Measurements from ENCODE around the gene ZDHHC14. TPM values are rescaled to one million over a fixed set of nuclear protein-coding genes. Genes with fewer than 3 reads are reported as not detected.
"Not testable (repeated sequence)": the region's sequence is repeated elsewhere in the genome, so short reads cannot be mapped to it uniquely, and the experiment has no call there.

ZDHHC14 gene
- total RNA-seq, 2 experiments from 2014 or later, result 7.8 to 9.8 TPM

- ChIA-PET POLR2A (no interaction called here), CTCF (no interaction called here)
- Mint-ChIP-seq H3K36me3 (ENCODE audit: low read depth) (no peaks in the 10 kb centered on the region), H3K9me3 (no peaks in the 10 kb centered on the region), H3K4me3 (no peak overlapping the region), H3K27ac (no peak overlapping the region), H3K27me3 (no peaks in the 10 kb centered on the region), H3K4me1 (no peaks in the 10 kb centered on the region)
- DNase-seq, result no peak
Measured at GRCh38 chr6:157684620-157685299, 303.8 kb downstream of the ZDHHC14 start.

GRCh38 chr6:157685596-157686280 lies 304.7 kb downstream of the ZDHHC14 start:
- peaks cover 3% of the 10 kb centered on the region for H3K27me3 Mint-ChIP-seq
- no peaks in the 10 kb centered on the region for H3K36me3 Mint-ChIP-seq (ENCODE audit: low read depth)
- no peak for DNase-seq
- CTCF ChIA-PET, result interaction anchor here (1.1 kb wide), 1 partner anchor 9 kb away, joined by 3 read pairs; no protein-coding TSS in a partner anchor
- no peak overlapping the region for H3K27ac Mint-ChIP-seq
- H3K9me3 Mint-ChIP-seq, result no peaks in the 10 kb centered on the region
- no peaks in the 10 kb centered on the region for H3K4me1 Mint-ChIP-seq
- no peak overlapping the region for H3K4me3 Mint-ChIP-seq
- POLR2A ChIA-PET, result no interaction called here

GRCh38 chr6:157688275-157688959 lies 307.4 kb downstream of the ZDHHC14 start:
- Mint-ChIP-seq H3K27me3 (peaks cover 3% of the 10 kb centered on the region), H3K4me3 (no peak overlapping the region), H3K9me3 (no peaks in the 10 kb centered on the region), H3K36me3 (ENCODE audit: low read depth) (no peaks in the 10 kb centered on the region), H3K27ac (no peak overlapping the region), H3K4me1 (no peaks in the 10 kb centered on the region)
- CTCF ChIA-PET, result interaction anchor here (1.4 kb wide), 1 partner anchor 18 kb away, joined by 3 read pairs; no protein-coding TSS in a partner anchor
- DNase-seq, result no peak
- POLR2A ChIA-PET, result no interaction called here

- peaks cover 3% of the 10 kb centered on the region for H3K27me3 Mint-ChIP-seq
- H3K9me3 Mint-ChIP-seq, result no peaks in the 10 kb centered on the region
- H3K4me3 Mint-ChIP-seq, result no peak overlapping the region
- H3K27ac Mint-ChIP-seq, result no peak overlapping the region
- no peaks in the 10 kb centered on the region for H3K36me3 Mint-ChIP-seq (ENCODE audit: low read depth)
- ChIA-PET POLR2A (no interaction called here), CTCF (interaction anchor here (1.0 to 1.4 kb wide), 2 partner anchors 19 to 258 kb away, joined by 3 read pairs; no protein-coding TSS in a partner anchor)
- H3K4me1 Mint-ChIP-seq, result no peaks in the 10 kb centered on the region
- DNase-seq, result no peak
Measured at GRCh38 chr6:157688960-157689599, 308.1 kb downstream of the ZDHHC14 start.

- DNase-seq, result no peak
- Mint-ChIP-seq H3K27me3 (peaks cover 3% of the 10 kb centered on the region), H3K36me3 (ENCODE audit: low read depth) (no peaks in the 10 kb centered on the region), H3K9me3 (no peaks in the 10 kb centered on the region), H3K4me3 (no peak overlapping the region), H3K4me1 (no peaks in the 10 kb centered on the region), H3K27ac (no peak overlapping the region)
- POLR2A ChIA-PET, result no interaction called here
- CTCF ChIA-PET, result interaction anchor here (0.6 to 1.0 kb wide), 3 partner anchors 67 to 335 kb away, joined by 3 to 4 read pairs (median 3); no protein-coding TSS in a partner anchor
Measured at GRCh38 chr6:157689875-157690274, 308.9 kb downstream of the ZDHHC14 start.

GRCh38 chr6:157690441-157691210 lies 309.6 kb downstream of the ZDHHC14 start:
- H3K4me1 Mint-ChIP-seq, result no peaks in the 10 kb centered on the region
- H3K27ac Mint-ChIP-seq, result no peak overlapping the region
- POLR2A ChIA-PET, result no interaction called here
- H3K36me3 Mint-ChIP-seq (ENCODE audit: low read depth), result no peaks in the 10 kb centered on the region
- H3K9me3 Mint-ChIP-seq, result no peaks in the 10 kb centered on the region
- peaks cover 3% of the 10 kb centered on the region for H3K27me3 Mint-ChIP-seq
- H3K4me3 Mint-ChIP-seq, result no peak overlapping the region
- CTCF ChIA-PET, result interaction anchor here (0.6 kb wide), 2 partner anchors 68 to 336 kb away, joined by 3 to 4 read pairs; no protein-coding TSS in a partner anchor
- no peak for DNase-seq

GRCh38 chr6:157691621-157692020 lies 310.6 kb downstream of the ZDHHC14 start:
- H3K27me3 Mint-ChIP-seq; H3K4me3 Mint-ChIP-seq; H3K9me3 Mint-ChIP-seq; CTCF ChIA-PET; H3K4me1 Mint-ChIP-seq; POLR2A ChIA-PET; H3K27ac Mint-ChIP-seq; H3K36me3 Mint-ChIP-seq (ENCODE audit: low read depth); DNase-seq: not testable (repeated sequence)

- H3K9me3 Mint-ChIP-seq, result peaks cover 6% of the 10 kb centered on the region
- no peak for DNase-seq
- H3K4me3 Mint-ChIP-seq, result no peak overlapping the region
- ChIA-PET POLR2A (no interaction called here), CTCF (interaction anchor here (0.6 kb wide), 1 partner anchor 276 kb away, joined by 4 read pairs; no protein-coding TSS in a partner anchor)
- no peaks in the 10 kb centered on the region for H3K36me3 Mint-ChIP-seq (ENCODE audit: low read depth)
- no peak overlapping the region for H3K27ac Mint-ChIP-seq
- peaks cover 4% of the 10 kb centered on the region for H3K27me3 Mint-ChIP-seq
- no peaks in the 10 kb centered on the region for H3K4me1 Mint-ChIP-seq
Measured at GRCh38 chr6:157693867-157694266, 312.9 kb downstream of the ZDHHC14 start.

GRCh38 chr6:157695301-157696040 lies 314.5 kb downstream of the ZDHHC14 start:
- ChIA-PET POLR2A (no interaction called here), CTCF (no interaction called here)
- H3K27me3 Mint-ChIP-seq, result peaks cover 1% of the 10 kb centered on the region
- no peaks in the 10 kb centered on the region for H3K4me1 Mint-ChIP-seq
- no peak overlapping the region for H3K4me3 Mint-ChIP-seq
- H3K36me3 Mint-ChIP-seq (ENCODE audit: low read depth), result no peaks in the 10 kb centered on the region
- H3K9me3 Mint-ChIP-seq, result peaks cover 6% of the 10 kb centered on the region
- H3K27ac Mint-ChIP-seq, result no peak overlapping the region
- no peak for DNase-seq

GRCh38 chr6:157699777-157700636 lies 319.0 kb downstream of the ZDHHC14 start:
- no peak for DNase-seq
- Mint-ChIP-seq H3K4me3 (no peak overlapping the region), H3K9me3 (peaks cover 8% of the 10 kb centered on the region), H3K4me1 (no peaks in the 10 kb centered on the region), H3K27me3 (peaks cover 1% of the 10 kb centered on the region), H3K27ac (no peak overlapping the region), H3K36me3 (ENCODE audit: low read depth) (no peaks in the 10 kb centered on the region)
- POLR2A ChIA-PET, result no interaction called here
- CTCF ChIA-PET, result no interaction called here

- H3K4me3 Mint-ChIP-seq; DNase-seq; H3K36me3 Mint-ChIP-seq (ENCODE audit: low read depth); CTCF ChIA-PET; H3K27me3 Mint-ChIP-seq; H3K4me1 Mint-ChIP-seq; POLR2A ChIA-PET; H3K27ac Mint-ChIP-seq; H3K9me3 Mint-ChIP-seq: not testable (repeated sequence)
Measured at GRCh38 chr6:157706351-157706750, 325.4 kb downstream of the ZDHHC14 start.

Measured in activated CD4-positive, alpha-beta T cell treated with anti-CD3 and anti-CD28 coated beads, Interleukin-2, amount 10 ng/mL, durations not matched to agents 7 days and 5 days (primary cell).